Aorta (tissue), 5 donors: ENCODE measurements around the gene GPR119. TPM values are rescaled to one million over a fixed set of nuclear protein-coding genes. Genes with fewer than 3 reads are reported as not detected.
"Not testable (repeated sequence)": the region's sequence is repeated elsewhere in the genome, so short reads cannot be mapped to it uniquely, and the experiment has no call there.

Experiments used
- ATAC-seq: fragments of 200-7000 bp; cut with Tn5 transposase; one replicate; pipeline ENCODE4 v1.9.1; 2022; ENCODE audit warnings: moderate library complexity; ENCODE audit not compliant: low FRiP score
- DNase-seq, 2 donors: peaks; one replicate each; pipeline ENCODE4 v3.0.0-alpha.2; 2020
- H3K27ac ChIP-seq, 2 donors: one replicate each; pipeline ENCODE4 v1.5.1; 2013; ENCODE audit warnings: low read length in 2 of 2, mild to moderate bottlenecking in 2 of 2, moderate library complexity in 2 of 2, control low read depth in 1 of 2, inconsistent platforms in 1 of 2, low read depth in 1 of 2
- H3K27me3 ChIP-seq, 2 donors: one replicate each; pipeline ENCODE4 v1.6.1; 2013; ENCODE audit warnings: control low read depth in 1 of 2, low read length in 1 of 2, mild to moderate bottlenecking in 1 of 2, moderate library complexity in 1 of 2; ENCODE audit not compliant: insufficient read depth in 2 of 2, control insufficient read depth in 1 of 2
- H3K36me3 ChIP-seq, 2 donors: one replicate each; pipeline ENCODE4 v1.6.1; 2013; ENCODE audit warnings: control low read depth in 1 of 2, low read length in 1 of 2, mild to moderate bottlenecking in 1 of 2; ENCODE audit not compliant: insufficient read depth in 2 of 2, control insufficient read depth in 1 of 2
- H3K4me1 ChIP-seq, 2 donors: one replicate each; pipeline ENCODE4 v1.6.1; 2013; ENCODE audit warnings: low read length in 2 of 2, control low read depth in 1 of 2, mild to moderate bottlenecking in 1 of 2, moderate library complexity in 1 of 2; ENCODE audit not compliant: insufficient read depth in 2 of 2, control insufficient read depth in 1 of 2
- H3K4me3 ChIP-seq, 2 donors: one replicate each; pipeline ENCODE4 v1.5.1; 2013; ENCODE audit warnings: low read length in 2 of 2, control low read depth in 1 of 2, mild to moderate bottlenecking in 1 of 2
- H3K9me3 ChIP-seq: one replicate; pipeline ENCODE4 v1.6.1; 2013; ENCODE audit warnings: mild to moderate bottlenecking, low read length; ENCODE audit not compliant: control insufficient read depth
- WGBS, 2 donors: extraction: QIAGEN DNeasy Blood & Tissue Kit; methylation state at CpG; one replicate each; pipeline ENCODE4 v1.1.7; 2013; 5-methylcytosine and 5-hydroxymethylcytosine counted together
- intact Hi-C, 2 donors: fragments of 100-400 bp; cut with DNase I; formaldehyde crosslinking; loops; one replicate each; pipeline versions ENCODE4 v1.14.2 to v1.15.0; 2022
- polyA plus RNA-seq, 2 donors: library from polyadenylated mRNA; stranded (reverse); fragments of 200-250 nt; gene quantifications; one replicate each; pipeline ENCODE4 v1.2.3, GENCODE V29; 2013
- total RNA-seq, 2 donors: library from RNA; stranded (reverse); fragmentation: NEBNext Ultra II Directional; extraction: Animal tissue kit (Norgen Biotek cat#: 25700); gene quantifications; one replicate each; pipeline ENCODE4 v1.2.1, GENCODE V29; 2021
- donor health status: healthy with polysubstance abuse.
- donor health status: Bipolar disorder and iron deficiency.
- donor health status: DM: no; HTN: no; CAD: no.
- donor health status: DM: no; HTN: no; CAD: no.
- donor health status: DM: yes; HTN: yes; CAD: no.

GPR119 gene
- total and polyA plus RNA-seq, 4 donors, result not detected

DNA sequence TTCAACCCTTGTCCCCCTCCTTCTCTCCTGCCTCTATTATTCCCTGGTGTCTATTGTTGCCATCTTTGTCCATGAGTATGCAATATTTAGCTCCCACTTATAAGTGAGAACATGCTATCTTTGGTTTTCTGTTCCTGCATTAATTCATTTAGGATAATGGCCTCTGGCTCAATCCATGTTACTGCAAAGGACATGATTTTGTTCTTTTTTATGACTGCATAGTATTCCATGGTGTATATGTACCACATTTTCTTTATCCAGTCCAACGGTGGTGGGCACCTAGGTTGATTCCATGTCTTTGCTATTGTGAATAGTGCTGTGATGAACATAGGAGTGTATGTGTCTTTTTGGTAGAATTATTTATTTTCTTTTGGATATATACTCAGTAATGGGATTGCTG is 33.4 kb downstream of the GPR119 start:
- H3K27me3 ChIP-seq, intact Hi-C loops, H3K4me3 ChIP-seq, H3K9me3 ChIP-seq, DNase-seq, H3K36me3 ChIP-seq, H3K27ac ChIP-seq, H3K4me1 ChIP-seq, ATAC-seq: not testable (repeated sequence)
- WGBS, 2 donors, result 84 to 96% methylated on average over 1 of the region's 1 CpG

DNA sequence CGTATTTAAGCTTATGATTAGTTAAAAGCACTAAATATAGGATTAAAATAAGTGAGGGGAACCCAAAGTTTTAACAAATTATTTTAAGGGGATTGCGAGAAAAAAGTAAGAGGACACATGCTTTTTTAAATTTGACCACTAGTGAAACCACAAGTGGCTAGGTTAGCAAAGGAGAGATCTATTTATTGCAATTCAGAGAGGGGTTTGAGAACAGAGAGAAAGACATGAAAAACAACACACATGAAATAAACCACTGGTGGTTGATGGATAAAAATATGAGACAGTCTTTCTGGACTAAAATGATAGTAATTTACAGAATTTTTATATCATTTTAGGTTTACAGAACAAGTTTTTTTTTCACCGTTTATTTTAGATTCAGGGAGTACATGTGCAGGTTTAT is 33.9 kb downstream of the GPR119 start:
- Histone ChIP-seq H3K27me3 (no peaks in the 10 kb centered on the region), H3K36me3 (no peaks in the 10 kb centered on the region), H3K9me3 (no peaks in the 10 kb centered on the region), H3K4me1 (no peaks in the 10 kb centered on the region), H3K4me3 (no peak overlapping the region), H3K27ac (no peak overlapping the region)
- 81 to 91% methylated on average over 3 of the region's 3 CpGs for WGBS, 2 donors
- ATAC-seq (no peak), DNase-seq (no peak)
- intact Hi-C loops, result no loop called here

DNA sequence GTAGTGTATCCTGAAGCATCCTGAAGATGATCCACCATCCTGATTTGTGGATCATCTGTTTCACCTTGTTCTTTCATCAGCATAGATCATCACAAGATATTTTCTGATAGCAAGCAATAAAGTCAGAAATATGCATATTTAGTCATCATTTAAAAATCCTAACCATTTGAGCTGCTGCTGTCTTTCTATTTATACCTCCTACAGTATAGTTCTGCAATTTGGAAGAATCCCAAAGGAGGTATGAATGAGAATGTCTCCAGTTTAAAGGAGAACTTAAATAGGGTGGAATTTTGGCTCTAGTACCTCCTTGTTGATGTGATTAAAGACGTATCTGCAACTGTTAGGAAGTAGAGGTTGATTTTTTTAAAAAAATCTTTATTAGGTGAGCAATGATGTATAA is 38.2 kb downstream of the GPR119 start:
- Histone ChIP-seq H3K4me1 (no peaks in the 10 kb centered on the region), H3K27me3 (no peaks in the 10 kb centered on the region), H3K36me3 (no peaks in the 10 kb centered on the region), H3K9me3 (no peaks in the 10 kb centered on the region), H3K4me3 (no peak overlapping the region), H3K27ac (no peak overlapping the region)
- DNase-seq, result no peak
- 5 to 6% methylated on average over 1 of the region's 1 CpG for WGBS, 2 donors
- intact Hi-C loops, result no loop called here
- no peak for ATAC-seq

DNA sequence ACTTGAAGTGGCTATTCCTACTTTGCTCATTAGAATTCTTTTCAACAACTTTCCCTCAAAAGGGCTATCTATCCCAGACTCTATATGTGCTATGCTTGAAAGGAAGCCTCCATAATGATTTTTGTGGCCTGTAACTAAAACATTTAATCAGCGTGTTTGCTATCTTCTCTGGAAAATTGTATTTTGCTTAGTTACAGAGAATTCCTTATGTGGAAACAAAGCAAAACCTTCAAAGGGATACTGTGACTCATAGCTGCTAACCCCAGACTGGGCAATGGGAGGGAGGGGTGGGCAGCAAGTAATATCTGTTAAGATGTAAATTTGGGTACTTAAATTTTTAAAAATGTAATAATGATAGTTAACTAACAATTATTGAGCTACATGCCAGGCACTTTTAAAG is 42.1 kb downstream of the GPR119 start:
- Histone ChIP-seq H3K9me3 (no peaks in the 10 kb centered on the region), H3K36me3 (no peaks in the 10 kb centered on the region), H3K27me3 (no peaks in the 10 kb centered on the region), H3K4me1 (no peaks in the 10 kb centered on the region), H3K27ac (no peak overlapping the region), H3K4me3 (no peak overlapping the region)
- intact Hi-C loops, result no loop called here
- WGBS, 2 donors, result 14 to 38% methylated on average over 1 of the region's 1 CpG
- ATAC-seq (no peak), DNase-seq (no peak)

DNA sequence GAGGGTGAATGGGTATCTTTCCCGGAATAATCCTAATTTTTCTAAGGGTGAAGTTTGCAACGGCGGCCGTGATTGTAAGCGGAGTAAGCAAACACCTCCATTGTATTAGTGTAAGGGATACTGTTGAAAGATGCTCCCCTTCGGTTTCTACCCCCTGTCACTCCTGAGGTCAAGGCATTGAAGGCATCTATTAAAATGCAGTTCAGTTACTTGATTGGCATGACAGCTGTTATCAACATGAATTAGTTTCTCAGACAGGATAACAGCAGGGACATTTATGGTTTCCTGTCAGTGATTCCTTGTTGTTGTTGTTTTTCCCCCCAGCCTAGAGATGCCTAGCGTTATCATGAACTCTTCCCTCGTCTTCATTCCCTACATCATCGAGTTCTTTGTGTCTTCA is 45.2 kb downstream of the GPR119 start:
- intact Hi-C loops, result no loop called here

DNA sequence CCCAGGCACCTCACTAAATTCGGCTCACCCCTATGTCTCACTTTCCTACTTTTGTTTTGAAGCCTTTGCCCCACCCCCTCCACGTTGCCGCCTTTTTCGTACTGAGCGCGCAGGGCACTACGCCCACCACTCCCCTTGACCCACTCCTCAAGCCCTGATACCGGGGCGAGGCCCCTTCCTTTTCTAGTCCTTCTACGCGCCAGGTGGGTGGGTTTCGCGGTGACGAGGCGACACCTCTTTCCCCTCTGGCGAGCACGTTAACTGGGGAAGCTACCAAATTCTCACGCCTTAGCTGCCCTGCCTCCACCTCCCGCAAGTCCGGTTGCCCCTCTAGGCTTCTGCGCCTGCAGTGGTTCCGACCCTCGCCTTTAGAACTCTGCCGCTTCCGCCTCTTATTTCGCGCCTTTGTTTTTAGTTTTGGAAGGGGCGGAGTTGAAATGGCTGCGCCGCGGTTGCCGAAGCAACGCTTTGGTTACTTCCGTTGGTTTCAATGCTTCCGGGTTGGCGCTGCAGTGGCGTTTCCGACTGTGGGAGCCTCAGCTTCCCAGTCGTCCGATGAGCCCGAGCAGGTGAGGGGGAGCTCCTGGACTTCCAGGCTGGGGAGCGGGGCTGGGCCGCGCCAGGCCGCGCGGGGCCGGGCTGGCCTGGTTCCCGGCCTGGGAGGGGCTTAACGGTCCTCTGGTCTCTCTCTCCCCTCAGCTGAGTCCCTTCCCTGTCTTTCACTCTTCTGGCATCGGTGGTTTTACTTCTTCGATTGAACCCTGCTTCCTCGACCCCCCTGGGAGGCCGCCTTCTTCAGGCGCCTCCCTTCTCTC is 45.9 kb downstream of the GPR119 start, which contains the start of gene SLC25A14:
Gene SLC25A14 (plus strand): TSS at position 512 of the 815 bp plus-strand sequence. CDS start 360 bp downstream, outside the sequence.
- DNase-seq (peak; percentile 82 to 89), ATAC-seq (peak; percentile 87)
- Histone ChIP-seq H3K27ac (no peak within 1 kb of the TSS), H3K4me1 (no peaks in the 10 kb centered on the region), H3K4me3 (peak within 1 kb of the TSS; percentile 67 to 84), H3K36me3 (no peaks in the 10 kb centered on the region), H3K27me3 (no peaks in the 10 kb centered on the region), H3K9me3 (no peaks in the 10 kb centered on the region)
- 0 to 37% methylated on average over 52 to 55 of the region's 55 CpGs for WGBS, 2 donors
- intact Hi-C loops, result loop anchor here in 1 of 2 donors (10.0 kb wide), 1 partner anchor 575 kb away; no protein-coding TSS in a partner anchor

More for the DNA sequence above, 45.2 kb downstream of the GPR119 start:
- Histone ChIP-seq H3K4me1 (no peaks in the 10 kb centered on the region), H3K9me3 (no peaks in the 10 kb centered on the region), H3K36me3 (no peaks in the 10 kb centered on the region), H3K27ac (no peak overlapping the region), H3K4me3 (peak overlapping the region; percentile 67 to 84), H3K27me3 (no peaks in the 10 kb centered on the region)
- DNase-seq, result no peak
- ATAC-seq, result no peak
- WGBS, 2 donors, result 4 to 38% methylated on average over 9 of the region's 9 CpGs

DNA sequence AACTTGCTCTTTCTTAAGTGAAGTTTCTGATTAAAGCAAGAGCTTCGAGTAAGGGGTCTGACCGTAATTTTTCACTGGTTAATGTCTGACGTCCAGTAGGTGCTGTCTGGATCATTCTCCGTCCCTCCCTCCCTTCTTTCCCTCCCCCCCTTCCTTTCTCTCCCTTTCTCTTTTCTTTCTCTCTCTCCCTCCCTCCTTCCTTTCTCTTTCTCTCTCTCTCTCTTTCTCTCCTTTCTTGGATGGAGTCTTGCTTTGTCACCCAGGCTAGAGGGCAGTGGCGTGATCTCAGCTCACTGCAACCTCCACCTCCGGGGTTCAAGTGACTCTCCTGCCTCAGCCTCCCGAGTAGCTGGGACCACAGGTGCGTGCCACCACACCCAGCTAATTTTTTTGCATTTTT is 46.6 kb downstream of the GPR119 start:
- not testable (repeated sequence) for ATAC-seq, H3K27me3 ChIP-seq, H3K27ac ChIP-seq, DNase-seq, H3K9me3 ChIP-seq, H3K36me3 ChIP-seq, H3K4me3 ChIP-seq, H3K4me1 ChIP-seq
- intact Hi-C loops, result loop anchor here in 1 of 2 donors (10.0 kb wide), 1 partner anchor 576 kb away; no protein-coding TSS in a partner anchor
- 60 to 65% methylated on average over 8 of the region's 8 CpGs for WGBS, 2 donors

DNA sequence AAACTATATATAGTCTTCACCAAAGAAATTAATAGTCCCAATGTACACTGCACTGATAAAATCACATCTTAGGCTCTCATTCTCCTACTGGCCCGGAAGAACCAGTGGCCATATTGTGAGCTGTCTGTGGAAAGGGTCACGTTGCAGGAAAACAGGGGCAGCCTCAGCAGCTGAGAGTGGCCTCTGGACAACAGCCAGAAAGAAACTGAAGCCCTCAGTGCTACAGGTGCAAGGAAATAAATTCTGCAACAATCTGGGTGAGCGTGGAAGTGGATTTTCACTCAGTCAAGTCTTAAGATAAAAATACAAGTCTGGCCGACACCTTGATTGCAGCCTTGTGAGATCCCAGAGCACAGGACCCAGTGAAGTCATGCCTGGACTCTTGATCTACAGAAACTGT is 48.9 kb downstream of the GPR119 start:
- intact Hi-C loops, result loop anchor here in 1 of 2 donors (10.0 kb wide), 1 partner anchor 578 kb away; no protein-coding TSS in a partner anchor
- Histone ChIP-seq H3K27ac (no peak overlapping the region), H3K4me1 (no peaks in the 10 kb centered on the region), H3K36me3 (no peaks in the 10 kb centered on the region), H3K27me3 (no peaks in the 10 kb centered on the region), H3K4me3 (no peak overlapping the region), H3K9me3 (no peaks in the 10 kb centered on the region)
- no peak for ATAC-seq
- 58 to 63% methylated on average over 4 of the region's 4 CpGs for WGBS, 2 donors
- no peak for DNase-seq
